Stromal cell of bone marrow (primary cell): Measurements from ENCODE around the gene SLC39A7.

ENCODE experiments used
- DNase-seq: peaks from one replicate; pipeline ENCODE4 v3.0.0-alpha.2; 2012; ENCODE audit warnings: low read depth

The SLC39A7 gene

DNA sequence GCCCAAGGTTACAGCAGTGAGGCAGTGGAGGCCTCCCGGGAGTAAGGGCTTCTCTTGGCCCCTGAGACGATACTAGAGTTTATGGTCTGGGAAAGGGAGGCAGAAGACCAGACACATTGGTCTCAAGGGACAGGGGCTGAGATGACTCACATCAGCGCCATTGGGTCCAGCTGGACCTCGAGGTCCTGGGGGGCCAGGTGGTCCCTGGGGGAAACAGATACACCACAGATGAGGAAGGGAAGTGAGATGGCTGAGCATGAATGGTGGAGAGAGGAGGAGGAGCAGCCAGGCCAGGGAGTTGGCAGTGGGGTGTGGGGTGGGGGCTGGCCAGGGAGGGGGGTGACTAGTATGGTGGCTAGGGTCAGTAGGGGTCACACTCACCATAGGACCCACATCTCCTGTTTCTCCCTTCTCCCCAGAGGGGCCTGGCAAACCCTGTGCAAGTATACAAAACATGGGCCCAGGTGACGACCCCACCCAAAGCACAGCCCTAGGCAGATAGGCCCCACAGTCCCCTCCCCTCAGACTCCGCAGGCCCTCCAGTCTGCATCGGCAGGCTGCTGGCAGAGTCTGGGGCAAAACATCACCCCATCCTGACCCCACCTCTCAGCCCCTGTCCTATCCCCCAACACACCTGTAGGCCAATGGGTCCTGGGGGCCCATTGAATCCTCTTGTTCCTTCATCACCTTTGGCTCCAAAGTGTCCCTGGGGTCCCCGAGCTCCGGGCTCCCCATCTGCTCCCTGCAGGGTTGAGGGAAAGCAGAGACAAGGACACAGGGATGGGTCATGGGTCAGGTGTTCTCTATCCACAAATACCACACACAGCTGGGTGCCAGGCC is 30.3 kb upstream of the SLC39A7 start:
- DNase-seq = no peak

DNA sequence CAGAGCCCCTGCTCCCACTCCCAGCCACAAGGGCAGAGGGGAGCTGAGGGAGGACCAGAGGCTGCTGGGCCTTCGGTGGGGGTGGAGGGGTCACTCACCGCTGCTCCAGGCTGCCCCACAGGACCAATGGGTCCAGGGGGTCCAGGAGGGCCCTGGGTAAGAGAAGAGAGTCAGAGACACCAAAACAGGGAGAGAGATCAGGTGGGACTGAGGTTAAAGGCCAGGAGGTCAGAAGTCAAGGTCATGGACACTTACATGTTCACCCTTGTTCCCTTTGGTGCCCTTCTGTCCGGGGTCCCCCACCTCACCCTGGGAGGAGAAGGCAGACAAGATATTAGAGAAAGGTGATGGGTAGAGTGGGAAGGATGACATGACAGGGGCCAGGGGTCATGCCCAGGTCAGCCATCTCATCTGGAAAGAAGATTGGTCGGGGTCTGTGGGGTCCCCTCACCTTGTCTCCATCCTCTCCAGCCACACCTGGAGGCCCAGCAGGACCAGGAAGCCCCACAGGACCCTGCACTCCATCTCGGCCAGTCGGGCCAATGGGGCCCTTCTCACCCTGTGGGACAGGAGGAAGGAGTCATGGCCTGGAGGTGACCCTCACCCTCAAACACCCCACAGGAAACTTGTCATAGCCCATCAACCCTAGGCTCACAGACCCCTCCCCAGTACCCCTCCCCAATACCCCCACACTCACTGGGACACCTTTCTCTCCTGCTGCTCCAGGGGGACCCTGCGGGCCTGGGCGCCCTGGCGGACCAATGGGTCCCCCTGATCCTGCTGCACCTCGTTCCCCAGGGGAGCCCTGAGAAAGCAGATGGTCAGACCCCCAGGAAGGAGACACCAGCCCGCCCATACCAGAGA is 29.4 kb upstream of the SLC39A7 start:
- DNase-seq = no peak

DNA sequence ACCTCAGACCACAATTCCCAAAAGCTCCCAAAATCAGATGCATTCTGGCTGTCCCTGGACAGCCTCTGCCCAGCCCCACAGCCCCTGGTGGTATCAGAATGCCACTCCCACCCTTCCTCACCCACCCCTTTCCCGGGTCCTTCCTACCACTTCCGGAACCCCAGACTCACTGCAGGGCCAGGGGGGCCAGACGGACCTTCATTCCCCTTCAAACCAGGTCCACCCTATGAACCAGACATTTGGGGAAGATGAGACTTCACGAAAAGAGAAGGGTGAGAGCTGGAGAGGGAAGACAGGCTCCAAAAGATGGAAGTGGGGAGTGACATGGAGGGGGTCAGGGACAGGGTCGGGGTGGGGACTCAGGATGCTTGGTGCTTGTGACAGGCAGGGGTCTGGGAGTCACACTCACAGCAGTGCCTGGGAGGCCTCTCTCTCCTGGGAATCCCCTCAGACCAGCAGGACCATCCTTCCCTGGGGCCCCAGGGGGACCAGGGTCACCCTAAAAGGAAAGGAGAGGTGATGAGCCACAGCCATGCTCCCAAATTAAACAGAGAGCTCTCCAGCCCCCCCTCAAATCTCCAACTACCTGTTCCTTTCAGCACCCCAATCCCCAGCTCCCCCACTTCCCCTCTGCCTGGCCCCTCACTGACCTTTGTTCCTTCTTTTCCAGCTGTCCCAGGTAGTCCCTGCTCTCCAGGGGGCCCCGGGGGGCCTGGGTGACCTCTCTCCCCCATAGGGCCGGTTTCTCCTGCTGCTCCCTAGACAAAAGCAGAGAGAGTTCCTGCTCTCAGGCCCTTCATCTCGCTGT is 28.6 kb upstream of the SLC39A7 start:
- DNase-seq = no peak

DNA sequence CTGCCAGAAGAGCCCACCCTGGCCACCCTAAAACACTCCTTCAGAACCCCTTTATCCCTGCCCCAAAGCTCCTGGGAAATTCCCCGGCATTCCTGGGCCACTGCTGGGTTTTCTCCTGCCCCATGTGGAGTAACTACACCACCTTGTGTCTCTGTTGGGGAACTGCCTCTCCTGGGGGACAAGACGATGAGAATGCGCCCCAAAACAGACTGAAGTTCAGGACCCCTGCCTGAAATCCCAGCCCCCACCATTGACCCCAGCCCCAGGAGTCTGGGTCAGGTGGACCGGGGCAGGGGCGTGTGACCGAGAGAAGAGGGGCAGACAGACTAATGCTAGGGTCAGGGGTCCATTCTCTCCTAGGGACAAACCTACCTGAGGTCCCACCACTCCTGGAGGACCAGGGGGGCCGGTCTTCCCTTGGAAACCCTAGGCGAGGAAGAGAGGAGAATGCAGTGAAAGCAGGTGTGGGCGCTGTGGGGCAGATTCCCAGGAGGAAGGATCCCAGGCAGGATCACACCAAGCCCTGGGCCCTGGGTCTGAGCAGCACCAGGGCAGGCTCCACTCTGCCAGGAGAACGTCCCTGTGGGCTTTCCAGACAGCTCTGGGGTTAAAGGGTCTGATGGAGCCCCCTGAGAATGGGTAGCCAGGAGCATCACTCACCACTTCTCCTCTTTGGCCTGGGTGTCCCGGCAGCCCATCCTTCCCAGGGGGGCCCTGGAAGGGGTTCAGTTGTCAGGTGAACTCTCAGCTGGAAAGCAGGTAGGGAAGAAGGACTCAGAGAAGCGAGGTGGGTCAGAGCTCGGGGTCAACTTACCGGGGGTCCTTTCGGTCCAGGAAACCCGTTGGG is 27.8 kb upstream of the SLC39A7 start:
- no peak for DNase-seq

DNA sequence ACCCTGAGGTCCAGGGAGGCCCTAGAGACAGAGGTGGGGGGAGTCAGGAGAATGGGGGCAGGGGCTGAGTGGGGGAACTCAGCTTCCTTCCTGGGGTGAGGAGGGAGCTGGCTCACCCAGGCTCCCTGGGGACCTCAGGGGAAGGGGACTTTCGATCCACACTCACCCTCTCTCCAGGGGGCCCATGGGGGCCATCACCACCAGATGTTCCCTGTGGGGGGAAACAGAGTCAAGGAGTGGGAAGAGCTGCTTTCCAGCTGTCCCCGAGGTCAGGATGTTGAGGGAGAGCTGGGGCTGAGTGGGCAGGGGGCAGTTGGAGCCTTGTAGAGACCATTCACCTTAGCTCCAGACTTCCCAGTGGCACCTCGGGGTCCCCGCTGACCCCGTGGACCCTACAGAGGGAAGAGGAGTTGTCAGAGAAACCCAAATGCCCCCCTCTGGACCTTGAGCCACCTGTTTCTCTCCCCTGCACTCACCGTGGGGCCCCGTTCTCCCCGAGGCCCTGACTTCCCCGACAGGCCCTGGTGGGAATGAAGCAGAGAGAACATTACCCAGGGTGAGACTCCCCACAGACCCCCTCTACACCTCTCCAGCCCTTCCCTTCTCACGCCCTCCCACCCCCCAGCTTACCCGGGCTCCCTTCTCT is 27.0 kb upstream of the SLC39A7 start:
- DNase-seq = no peak

DNA sequence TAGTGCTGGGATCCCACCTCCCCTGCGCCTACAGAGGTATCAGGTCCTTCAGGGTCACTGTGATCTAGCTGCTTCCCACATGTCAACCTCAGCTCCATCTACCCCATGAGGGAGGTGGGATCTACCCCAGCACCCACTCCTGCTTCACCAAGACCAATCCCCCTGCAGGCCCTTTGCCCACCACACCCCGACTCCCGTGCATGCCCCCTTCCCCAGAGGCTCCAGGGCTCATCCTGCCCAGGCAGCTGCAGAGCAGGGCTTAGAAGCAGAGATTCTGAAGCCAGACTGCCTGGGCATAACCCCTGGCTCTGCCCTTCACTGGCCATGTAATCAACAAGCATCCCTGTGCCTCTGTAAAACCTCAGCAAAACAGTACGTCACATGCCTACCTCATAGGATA is 25.9 kb upstream of the SLC39A7 start:
- DNase-seq = no peak

DNA sequence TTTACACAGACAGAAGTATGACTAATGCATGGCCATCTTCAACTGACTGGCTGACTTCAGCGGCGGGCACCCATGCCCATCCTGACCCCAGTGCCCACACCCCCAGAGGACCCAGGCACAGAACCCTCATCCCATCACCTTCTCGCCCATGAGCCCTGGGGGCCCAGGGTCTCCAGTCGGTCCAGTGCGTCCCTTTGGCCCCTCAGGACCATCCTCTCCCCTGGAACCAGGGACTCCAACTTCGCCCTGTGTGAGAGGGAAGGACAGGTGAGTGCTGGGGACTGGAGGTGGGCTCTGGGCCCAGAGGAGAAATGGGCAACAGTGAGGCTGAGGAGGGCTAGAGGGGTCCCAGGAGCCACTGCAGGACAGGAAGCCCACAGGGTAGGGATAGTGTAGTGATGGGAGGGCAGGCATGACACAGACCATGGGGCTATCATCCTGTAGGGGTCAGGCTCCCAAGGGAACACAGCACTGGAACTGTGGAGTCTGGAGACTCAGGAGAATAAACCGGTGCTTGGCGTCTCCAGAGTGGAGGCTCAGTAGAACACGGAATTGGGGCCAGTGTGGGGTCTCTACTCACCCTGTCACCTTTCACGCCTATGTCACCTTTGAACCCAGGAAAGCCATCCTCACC is 25.1 kb upstream of the SLC39A7 start:
- DNase-seq = no peak

DNA sequence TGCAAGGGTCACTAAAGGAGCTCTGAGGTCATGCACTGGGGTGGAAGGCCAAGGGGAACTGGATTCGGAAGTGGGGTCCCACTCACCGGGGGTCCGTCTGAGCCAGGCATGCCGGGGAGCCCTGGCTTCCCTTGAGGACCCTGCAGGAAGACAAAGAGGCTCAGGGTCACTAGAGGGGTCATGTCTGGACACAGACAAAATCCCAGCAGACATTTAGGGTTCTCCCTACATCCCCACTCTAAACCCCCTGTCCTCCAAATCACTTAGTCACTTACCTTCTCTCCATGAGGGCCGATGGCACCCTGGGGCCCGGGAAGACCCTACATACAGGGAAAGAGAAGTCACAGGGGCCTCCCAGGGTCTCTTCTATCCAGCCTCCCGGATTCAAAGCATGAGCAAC is 23.8 kb upstream of the SLC39A7 start:
- DNase-seq = no peak

DNA sequence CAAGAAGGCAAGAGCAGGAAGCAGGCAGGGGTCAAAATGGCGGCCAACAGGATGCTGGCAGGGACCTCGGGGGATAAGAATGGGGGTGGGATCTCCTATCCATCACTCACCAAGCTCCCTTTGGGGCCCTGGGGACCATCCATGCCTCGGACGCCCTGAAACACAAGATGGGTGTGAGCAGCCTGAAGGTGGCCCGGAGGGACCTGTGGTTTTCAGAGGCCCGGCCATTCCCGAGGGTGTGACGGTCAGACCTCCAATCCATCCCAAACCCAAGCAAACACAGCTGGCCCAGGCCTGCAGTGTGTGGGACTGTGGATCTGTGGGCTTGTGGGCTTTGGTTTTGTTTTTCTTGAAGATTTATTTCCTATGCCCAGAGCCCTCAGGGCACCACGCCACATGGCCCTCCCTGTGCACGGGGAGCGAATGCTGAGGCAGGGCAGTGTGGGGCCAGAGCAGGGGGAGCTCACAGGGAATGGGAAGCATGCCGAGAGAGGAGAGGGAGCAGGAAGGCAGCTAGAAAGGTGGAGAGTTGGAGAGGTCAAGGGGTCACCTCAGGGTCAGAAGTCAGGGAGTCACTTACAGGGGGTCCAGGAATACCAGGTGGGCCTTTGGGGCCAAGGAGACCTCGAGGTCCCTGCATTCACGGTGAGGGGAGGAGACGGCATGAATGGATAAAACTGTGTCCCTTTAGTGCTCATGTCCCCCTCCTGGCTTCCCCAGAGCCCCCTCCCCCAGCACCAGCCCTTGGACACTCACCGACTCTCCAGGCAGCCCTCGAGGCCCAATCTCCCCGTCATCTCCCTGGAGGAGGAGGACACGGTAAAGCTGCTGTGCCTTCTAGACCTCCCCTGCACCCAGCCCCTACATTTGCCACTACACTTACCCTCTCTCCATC is 22.9 kb upstream of the SLC39A7 start:
- DNase-seq = no peak

DNA sequence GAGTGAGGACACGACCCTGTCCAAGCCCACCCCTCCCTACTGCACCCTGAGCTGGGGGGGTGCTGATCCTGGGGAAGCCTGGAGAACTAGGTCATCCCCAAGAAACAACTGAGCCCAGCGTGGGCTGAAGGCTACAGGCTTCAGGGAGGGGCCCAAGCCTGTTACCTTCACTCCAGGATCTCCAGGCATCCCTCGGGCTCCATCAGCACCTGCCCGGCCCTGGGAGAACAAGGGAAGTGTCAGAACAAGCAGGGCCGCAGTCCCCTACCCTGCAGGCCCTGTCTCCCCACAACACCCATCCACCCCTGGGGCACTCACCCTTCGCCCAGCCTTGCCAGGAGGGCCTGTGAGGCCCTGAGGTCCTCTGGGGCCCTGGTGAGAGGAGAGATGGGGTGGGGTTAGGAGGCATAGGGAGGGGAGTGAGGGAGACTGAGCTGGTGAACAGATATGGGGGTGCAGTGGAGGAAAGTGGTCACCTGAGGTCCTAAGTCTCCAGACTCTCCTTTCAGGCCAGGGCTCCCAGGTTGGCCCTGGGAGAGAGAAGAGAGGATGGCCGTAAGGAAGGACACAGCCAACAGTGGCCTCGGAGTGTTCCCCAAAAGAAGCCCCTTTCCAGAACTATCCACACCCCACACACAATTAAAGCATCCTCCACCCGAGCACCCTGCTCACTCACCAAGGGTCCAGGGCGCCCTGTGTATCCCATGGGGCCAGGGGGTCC is 21.8 kb upstream of the SLC39A7 start:
- no peak for DNase-seq

DNA sequence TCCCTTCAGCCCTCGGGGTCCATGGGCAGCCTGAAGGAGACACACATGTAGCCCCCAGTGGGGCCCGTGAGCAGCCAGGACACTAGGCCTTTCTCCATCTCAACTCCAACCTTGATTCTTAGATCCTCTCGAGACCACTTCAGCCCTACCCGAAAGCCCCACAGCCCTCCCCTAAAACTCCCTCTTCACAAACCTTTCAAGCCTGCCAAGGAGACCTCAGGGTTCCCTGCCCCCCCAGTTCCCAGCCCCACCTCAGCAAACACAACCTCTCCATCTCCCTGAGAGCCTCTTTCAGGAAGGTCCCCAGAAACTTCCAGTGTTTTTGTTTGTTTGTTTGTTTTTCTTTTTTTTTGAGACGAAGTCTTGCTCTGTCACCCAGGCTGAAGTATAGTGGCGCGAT is 19.5 kb upstream of the SLC39A7 start:
- no peak for DNase-seq

DNA sequence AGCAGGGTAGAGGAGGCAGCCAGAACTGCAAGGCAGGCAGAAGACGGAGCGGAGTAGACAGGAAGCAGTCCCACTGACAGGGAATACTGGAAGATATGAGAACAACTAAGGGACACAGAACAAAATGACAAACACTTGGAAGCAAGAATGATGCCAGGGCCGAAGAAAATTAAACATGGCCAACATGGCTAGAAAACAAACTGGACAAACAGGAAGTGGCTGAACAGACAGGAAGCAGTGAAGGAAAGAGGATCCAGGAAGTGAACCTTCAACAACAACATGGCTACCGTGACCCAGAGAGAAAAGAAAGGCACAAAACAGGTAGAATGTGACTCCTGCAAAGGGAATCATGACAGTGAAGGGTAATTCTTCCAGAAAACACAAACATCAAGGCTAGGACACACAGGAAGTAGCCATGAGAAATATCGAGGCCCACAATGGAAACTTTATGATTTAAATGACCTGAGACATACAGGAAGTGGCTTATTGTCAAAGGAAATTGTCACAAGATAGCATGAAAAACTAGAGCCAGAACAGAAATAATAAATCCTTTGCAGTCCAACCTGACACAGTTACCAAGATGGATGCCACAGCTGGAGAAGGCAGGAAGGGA is 17.5 kb upstream of the SLC39A7 start:
- DNase-seq = no peak

DNA sequence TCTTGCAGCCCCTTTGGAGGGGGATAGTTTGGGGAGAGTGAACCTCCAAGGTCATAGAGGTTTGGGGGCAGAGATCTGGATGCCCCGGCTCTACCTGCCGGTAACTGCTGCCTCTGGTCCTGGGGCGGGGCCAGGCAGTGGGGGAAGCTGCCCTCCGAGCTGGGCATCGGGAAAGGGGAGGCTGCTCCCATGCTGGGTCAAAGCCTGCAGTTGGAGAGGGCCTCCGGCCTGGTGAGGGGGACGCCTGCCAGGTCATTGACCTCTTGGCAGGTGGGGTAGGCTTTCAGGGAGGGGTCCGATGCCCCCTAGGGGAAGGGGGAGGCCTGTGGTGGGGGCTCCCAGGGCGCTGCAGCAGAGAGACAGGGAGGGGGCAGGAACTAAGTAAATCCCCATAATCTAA is 15.5 kb upstream of the SLC39A7 start:
- DNase-seq = no peak

DNA sequence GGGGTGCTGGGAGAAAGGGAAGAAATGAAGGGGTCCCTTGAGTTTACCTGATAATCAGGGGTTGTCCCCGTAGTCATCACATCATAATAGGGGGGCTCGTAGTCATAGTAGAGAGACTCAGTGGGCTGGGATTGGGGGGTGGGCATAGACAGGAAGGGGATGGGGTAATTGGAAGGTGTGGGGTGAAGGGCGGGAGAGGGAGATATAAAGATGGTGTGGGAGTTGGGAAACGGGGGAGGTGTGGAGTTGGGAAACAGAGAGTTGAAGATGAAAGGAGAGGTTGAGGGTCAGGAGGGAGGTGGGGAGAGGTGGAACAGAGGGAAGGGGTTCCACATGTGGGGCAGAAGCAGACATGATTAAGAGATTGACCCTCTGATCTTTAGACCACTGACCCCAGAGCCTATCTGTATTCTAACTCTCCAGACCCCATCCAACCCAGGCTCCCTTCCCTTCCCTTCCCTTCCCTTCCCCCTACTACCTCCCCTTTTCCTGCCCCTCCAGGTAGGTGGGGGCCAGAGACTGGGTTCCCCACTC is 14.9 kb upstream of the SLC39A7 start:
- no peak for DNase-seq

DNA sequence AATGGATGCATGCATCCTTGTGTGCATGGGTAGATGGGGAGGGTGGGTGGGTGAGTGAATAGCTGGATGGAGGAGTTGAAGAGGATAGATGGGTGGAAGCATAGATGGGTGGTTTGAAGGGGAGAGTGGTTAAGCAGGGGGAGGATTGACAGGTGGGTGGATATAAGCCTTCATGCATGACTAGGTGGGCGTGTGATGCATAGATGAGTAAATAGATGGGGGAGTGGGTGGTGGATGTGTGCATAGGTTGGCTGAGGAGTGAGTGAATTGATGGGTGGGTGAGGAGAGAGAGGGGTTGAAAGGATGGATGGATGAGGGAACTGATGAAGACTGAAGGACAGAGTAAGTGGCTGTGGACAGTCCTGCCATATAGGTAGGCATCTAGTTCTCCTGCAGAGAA is 12.9 kb upstream of the SLC39A7 start:
- no peak for DNase-seq

DNA sequence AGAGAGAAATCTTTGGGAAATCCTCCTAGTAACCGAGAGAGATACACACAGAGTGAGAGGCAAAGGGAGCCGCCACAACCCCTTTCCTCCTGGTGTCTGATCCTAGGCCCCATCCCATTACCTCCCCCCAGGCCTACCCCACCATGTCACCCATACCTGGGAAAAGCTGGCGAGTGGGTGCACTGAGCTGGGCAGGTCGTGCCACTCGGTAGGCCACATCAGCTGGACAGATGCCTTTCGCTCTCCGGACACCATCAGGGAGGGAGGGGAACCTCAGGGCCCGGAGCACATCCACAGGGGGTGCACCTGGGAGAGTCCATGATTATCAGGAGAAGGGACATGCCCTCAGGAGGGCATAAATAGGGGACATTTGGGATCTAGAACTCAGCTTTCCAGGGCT is 11.5 kb upstream of the SLC39A7 start:
- no peak for DNase-seq

DNA sequence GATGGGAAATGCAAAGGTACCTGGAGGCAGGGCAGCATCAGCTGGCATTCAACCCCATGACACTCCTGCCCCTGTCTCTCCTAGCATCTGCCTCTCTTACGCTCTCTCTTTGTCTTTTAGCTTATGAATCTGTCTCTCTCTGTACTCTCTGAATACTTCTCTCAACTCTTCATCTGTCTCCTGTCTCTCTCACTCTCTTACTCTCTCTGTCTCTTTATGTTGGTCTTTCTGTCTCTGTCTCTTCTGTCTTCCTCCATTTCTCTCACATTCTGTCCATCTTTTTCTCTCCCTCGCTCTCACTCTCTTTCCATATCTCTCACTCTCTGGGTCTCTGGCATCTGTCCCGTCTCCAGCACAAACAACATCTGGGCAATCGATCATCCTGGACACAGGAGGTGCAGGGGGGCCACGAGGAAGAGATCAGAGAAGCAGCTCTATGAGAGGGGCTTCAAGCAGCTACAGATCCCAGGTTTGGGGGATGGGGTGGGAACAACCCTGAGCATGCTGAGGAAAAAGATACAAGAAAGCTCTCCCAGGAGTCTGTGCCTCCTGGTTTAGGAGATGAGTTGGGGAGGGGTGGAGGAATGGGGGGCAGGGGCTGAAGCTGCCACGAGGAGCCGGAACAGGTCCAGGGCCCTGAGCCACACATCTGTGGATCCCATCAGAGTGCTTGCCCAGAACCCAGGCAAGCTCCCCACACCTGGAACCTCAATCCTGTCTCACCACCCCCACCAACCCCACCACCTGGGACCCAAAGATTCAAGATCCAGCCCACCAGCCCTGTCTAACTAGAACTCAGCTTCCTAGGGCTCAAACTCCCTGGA is 10.8 kb upstream of the SLC39A7 start:
- DNase-seq = no peak
